ENCODE results near the gene SLC9A9. TPM values are rescaled to one million over a fixed set of nuclear protein-coding genes. Genes with fewer than 3 reads are reported as not detected.
A peak's percentile ranks its signal among the peaks of the same experiment; 100 is the strongest.
"Not testable (repeated sequence)": the region's sequence is repeated elsewhere in the genome, so short reads cannot be mapped to it uniquely, and the experiment has no call there.

Gene SLC9A9
- total RNA-seq, 2 donors from 2014 or later, result 4.3 to 5.2 TPM

DNA sequence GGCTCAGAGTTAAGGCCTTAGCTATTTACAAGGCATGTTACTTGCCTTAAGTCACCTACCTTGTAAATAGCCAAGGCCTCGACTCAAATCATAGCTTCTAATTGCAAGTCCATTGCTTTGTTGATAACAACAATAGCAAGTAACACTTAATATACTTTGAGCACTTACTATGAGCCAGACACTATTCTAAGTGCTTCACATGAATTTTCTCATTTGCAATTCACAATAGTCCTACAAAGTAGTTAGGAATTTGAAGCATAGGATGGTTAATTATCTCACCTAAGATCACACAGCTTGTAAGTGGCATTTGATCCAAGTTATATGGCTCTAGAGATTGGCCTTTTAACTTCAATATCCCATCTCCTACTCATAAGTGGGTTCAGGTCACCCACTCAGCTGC lies 28.4 kb downstream of the SLC9A9 start:
- Mint-ChIP-seq H3K27me3 (ENCODE audit: low read depth) (no peaks in the 10 kb centered on the region), H3K4me1 (ENCODE audit: low read depth) (peaks cover 14% of the 10 kb centered on the region), H3K4me3 (no peak overlapping the region), H3K36me3 (ENCODE audit: insufficient read depth in 2 of 2) (peaks cover 0 to 2% of the 10 kb centered on the region in 2 donors), H3K27ac (no peak overlapping the region), H3K9me3 (no peaks in the 10 kb centered on the region)
- no peak for ATAC-seq (replicated peaks in 1 of 2)
- no peak for DNase-seq

DNA sequence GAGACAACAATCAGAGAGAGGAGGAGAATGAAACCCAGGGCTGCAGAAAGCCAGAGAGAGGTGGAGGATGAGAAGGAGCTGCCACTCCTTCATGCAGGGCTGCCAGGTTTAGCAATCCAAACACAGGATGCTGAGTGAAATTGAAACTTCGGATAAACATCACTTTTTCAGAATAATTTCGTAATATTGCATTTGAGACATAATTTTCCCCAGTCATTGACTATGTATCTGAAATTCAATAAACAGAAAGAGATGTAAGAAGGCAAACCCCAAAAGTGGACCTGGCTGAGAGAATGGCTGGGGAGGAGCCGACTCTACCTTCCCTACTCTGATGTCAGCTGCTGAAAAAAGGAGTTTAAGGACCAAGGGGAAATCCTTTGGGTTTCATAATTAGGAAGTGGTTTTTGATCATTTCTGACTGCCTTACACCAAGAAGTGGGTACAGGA lies 33.8 kb downstream of the SLC9A9 start:
- DNase-seq, result no peak
- peak; percentile 75 to 76 for ATAC-seq (replicated peaks in 1 of 2)
- no peaks in the 10 kb centered on the region for H3K27me3 Mint-ChIP-seq (ENCODE audit: low read depth)
- H3K9me3 Mint-ChIP-seq, result no peaks in the 10 kb centered on the region
- peaks cover 1 to 2% of the 10 kb centered on the region in 2 donors for H3K36me3 Mint-ChIP-seq (ENCODE audit: insufficient read depth in 2 of 2)
- peaks cover 16% of the 10 kb centered on the region for H3K4me1 Mint-ChIP-seq (ENCODE audit: low read depth)
- H3K27ac Mint-ChIP-seq, result peak overlapping the region; percentile 47
- peak overlapping the region; percentile 46 to 48 for H3K4me3 Mint-ChIP-seq

DNA sequence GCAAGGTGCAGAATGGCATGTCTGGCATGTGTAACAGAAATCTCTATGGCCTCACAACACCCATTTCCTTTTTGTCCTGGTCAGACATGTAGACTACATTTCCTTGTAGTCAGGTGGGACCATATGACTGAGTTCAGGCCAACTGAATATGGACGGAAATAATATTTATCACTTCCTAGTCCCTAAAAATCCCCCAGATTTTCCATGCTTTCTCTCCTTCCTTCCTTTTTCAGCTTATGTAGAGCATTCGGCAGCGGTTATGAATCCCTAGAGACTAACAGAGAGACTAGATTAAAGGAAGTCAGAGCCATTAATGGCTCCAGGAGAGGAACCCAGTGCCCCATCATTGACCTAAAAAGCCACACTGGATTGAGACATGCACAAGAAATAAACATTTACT lies 35.8 kb downstream of the SLC9A9 start:
- no peak overlapping the region for H3K4me3 Mint-ChIP-seq
- no peak overlapping the region for H3K27ac Mint-ChIP-seq
- DNase-seq, result no peak
- peaks cover 27% of the 10 kb centered on the region for H3K4me1 Mint-ChIP-seq (ENCODE audit: low read depth)
- H3K27me3 Mint-ChIP-seq (ENCODE audit: low read depth), result no peaks in the 10 kb centered on the region
- no peaks in the 10 kb centered on the region for H3K9me3 Mint-ChIP-seq
- peaks cover under 1 to 1% of the 10 kb centered on the region in 2 donors for H3K36me3 Mint-ChIP-seq (ENCODE audit: insufficient read depth in 2 of 2)
- ATAC-seq (replicated peaks in 1 of 2), result no peak

DNA sequence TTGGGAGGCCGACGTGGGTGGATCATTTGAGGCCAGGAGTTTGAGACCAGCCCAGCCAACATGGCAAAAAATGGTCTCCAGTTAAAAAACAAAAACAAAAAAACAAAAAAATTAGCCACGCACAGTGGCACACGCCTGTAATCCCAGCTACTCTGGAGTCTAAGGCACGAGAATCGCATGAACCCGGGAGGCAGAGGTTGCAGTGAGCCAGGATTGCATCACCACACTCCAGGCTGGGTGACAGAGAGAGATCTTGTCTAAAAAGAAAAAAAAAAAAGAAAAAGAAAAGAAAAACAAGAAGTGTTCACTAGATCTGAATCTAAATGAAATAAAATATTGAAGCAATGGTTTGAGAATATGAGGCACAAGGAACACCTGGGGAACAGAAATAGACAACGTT lies 36.7 kb downstream of the SLC9A9 start:
- Mint-ChIP-seq H3K36me3 (ENCODE audit: insufficient read depth in 2 of 2) (peaks cover 0 to 1% of the 10 kb centered on the region in 2 donors), H3K4me1 (ENCODE audit: low read depth) (peaks cover 28% of the 10 kb centered on the region), H3K27me3 (ENCODE audit: low read depth) (no peaks in the 10 kb centered on the region), H3K4me3 (no peak overlapping the region), H3K27ac (no peak overlapping the region), H3K9me3 (no peaks in the 10 kb centered on the region)
- DNase-seq (no peak), ATAC-seq (replicated peaks in 1 of 2) (no peak)

DNA sequence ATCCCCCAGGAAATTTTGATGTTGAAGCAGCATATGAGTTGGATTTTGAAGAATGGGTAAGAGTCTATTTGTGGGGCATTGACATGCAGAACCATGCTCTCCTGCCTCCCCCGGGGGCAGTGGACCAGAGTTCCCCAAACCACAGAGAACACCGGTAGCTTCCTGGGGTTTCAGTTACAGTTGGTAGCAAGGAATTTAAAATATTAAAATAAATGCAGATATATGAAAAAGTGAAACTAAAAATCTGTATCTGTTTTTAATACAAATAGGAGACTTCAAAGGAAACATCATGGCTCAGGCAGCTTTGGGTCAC lies 37.4 kb downstream of the SLC9A9 start:
- H3K27ac Mint-ChIP-seq, result no peak overlapping the region
- DNase-seq, result no peak
- ATAC-seq (replicated peaks in 1 of 2), result no peak
- peaks cover 0 to 1% of the 10 kb centered on the region in 2 donors for H3K36me3 Mint-ChIP-seq (ENCODE audit: insufficient read depth in 2 of 2)
- no peaks in the 10 kb centered on the region for H3K9me3 Mint-ChIP-seq
- H3K4me3 Mint-ChIP-seq, result no peak overlapping the region
- H3K27me3 Mint-ChIP-seq (ENCODE audit: low read depth), result no peaks in the 10 kb centered on the region
- peaks cover 28% of the 10 kb centered on the region for H3K4me1 Mint-ChIP-seq (ENCODE audit: low read depth)

DNA sequence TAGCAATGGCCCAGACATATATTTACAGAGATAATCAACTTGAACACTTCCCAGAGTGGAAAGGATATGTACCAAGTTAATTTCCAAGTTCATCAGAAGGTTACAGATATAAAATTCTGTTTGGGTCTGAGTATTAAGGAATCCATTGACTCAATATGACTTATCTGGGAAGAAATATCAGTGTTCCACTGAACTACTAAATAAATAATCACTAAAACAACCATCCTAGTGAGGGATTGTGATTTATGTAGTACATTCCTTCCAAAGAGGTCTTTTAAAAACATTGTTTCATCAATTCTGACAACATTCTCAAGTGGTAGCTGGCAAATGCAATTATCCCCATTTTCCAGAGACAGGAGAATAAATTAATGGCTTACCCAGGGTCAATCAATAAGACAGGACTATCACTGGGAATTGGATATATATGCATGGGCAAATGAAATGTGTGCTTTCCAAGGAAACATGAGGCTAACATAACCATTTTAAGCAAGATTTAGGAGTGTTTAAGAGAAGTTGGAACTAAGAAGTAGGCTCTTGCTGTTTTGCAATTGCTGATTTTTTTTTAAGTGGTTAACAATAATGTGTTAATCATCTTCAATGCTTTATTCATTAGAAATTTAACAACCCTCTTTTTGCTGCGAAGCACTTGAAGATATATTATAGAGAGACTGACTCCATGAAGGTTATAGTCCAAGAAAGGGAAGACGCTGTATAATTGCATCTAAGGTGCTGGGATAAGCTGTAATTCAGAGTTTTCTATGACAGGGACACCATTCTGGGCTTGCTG lies 37.9 kb downstream of the SLC9A9 start:
- no peaks in the 10 kb centered on the region for H3K9me3 Mint-ChIP-seq
- peaks cover 28% of the 10 kb centered on the region for H3K4me1 Mint-ChIP-seq (ENCODE audit: low read depth)
- DNase-seq (no peak), ATAC-seq (replicated peaks in 1 of 2) (no peak)
- peaks cover 0 to 1% of the 10 kb centered on the region in 2 donors for H3K36me3 Mint-ChIP-seq (ENCODE audit: insufficient read depth in 2 of 2)
- no peak overlapping the region for H3K27ac Mint-ChIP-seq
- no peak overlapping the region for H3K4me3 Mint-ChIP-seq
- no peaks in the 10 kb centered on the region for H3K27me3 Mint-ChIP-seq (ENCODE audit: low read depth)

DNA sequence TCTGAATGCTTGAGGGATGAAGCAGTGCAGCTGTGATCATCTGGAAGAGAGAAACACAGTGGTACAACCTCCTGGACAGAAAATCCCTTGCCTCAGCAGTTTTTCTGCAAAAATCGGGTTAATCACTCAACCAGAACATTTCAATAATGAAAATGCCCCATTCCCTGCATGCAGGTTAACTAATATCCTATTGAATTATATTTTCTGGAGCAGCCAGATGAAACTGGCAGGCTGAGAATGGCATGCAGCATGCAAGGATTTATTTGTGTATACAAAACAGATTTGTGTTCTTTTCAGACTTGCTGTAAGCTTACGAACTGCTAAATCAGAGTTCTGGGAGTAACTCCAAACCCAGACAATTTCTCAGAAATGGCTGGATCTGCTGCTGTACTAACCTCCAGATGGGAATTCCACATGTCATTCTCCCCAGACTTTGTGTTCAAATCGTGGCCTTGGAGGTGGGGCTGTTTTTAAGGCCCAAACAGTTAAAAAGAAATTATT lies 39.1 kb downstream of the SLC9A9 start:
- H3K36me3 Mint-ChIP-seq (ENCODE audit: insufficient read depth in 2 of 2), result peaks cover 0 to under 1% of the 10 kb centered on the region in 2 donors
- H3K9me3 Mint-ChIP-seq, result no peaks in the 10 kb centered on the region
- H3K27ac Mint-ChIP-seq, result no peak overlapping the region
- DNase-seq (no peak), ATAC-seq (replicated peaks in 1 of 2) (no peak)
- peaks cover 19% of the 10 kb centered on the region for H3K4me1 Mint-ChIP-seq (ENCODE audit: low read depth)
- H3K27me3 Mint-ChIP-seq (ENCODE audit: low read depth), result no peaks in the 10 kb centered on the region
- no peak overlapping the region for H3K4me3 Mint-ChIP-seq

DNA sequence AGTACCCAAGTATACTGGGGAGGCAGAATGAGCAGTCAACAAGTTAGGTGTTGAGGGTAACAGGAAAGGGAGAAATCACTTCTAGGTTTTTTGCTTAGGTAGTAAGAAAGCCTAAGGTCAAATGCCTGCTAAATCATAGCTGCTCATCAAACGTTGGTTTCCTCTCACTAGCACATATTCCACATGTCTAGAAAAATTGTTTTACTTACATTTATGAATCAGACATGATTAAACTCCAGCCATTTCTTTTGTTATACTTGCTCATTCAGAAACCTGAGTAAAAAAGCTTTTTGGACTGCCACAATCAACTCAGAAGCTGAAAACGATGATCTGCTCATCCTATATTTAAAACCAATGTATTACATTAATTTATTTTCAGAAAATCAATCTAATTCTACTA lies 40.2 kb downstream of the SLC9A9 start:
- H3K4me1 Mint-ChIP-seq (ENCODE audit: low read depth), result peaks cover 13% of the 10 kb centered on the region
- no peaks in the 10 kb centered on the region for H3K27me3 Mint-ChIP-seq (ENCODE audit: low read depth)
- DNase-seq, result no peak
- H3K27ac Mint-ChIP-seq, result no peak overlapping the region
- no peaks in the 10 kb centered on the region for H3K9me3 Mint-ChIP-seq
- no peak overlapping the region for H3K4me3 Mint-ChIP-seq
- H3K36me3 Mint-ChIP-seq (ENCODE audit: insufficient read depth in 2 of 2), result no peaks in the 10 kb centered on the region
- peak; percentile 25 to 86 for ATAC-seq (replicated peaks in 1 of 2)

DNA sequence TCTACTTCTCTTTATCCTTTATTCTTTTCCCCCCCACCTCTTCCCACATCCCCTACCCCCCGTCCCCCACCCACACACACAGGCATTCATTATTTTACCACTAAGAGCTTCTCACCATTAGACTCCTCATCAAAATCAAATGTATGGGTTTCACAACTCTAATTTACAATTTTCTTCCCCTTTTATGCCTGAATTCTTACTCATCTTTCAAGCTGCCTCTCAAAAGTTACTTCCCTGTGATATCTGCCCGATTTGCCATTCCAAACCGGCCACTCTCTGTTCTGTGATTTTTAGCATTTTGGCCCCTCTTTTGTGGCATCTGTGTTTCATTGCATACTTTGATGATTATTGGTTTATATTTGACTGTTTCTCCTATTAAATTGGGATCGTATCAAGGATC lies 42.2 kb downstream of the SLC9A9 start:
- H3K36me3 Mint-ChIP-seq (ENCODE audit: insufficient read depth in 2 of 2), result no peaks in the 10 kb centered on the region
- H3K27me3 Mint-ChIP-seq (ENCODE audit: low read depth), result no peaks in the 10 kb centered on the region
- no peak overlapping the region for H3K27ac Mint-ChIP-seq
- H3K9me3 Mint-ChIP-seq, result no peaks in the 10 kb centered on the region
- H3K4me3 Mint-ChIP-seq, result no peak overlapping the region
- DNase-seq, result no peak
- ATAC-seq (replicated peaks in 1 of 2), result no peak
- peaks cover 13% of the 10 kb centered on the region for H3K4me1 Mint-ChIP-seq (ENCODE audit: low read depth)

DNA sequence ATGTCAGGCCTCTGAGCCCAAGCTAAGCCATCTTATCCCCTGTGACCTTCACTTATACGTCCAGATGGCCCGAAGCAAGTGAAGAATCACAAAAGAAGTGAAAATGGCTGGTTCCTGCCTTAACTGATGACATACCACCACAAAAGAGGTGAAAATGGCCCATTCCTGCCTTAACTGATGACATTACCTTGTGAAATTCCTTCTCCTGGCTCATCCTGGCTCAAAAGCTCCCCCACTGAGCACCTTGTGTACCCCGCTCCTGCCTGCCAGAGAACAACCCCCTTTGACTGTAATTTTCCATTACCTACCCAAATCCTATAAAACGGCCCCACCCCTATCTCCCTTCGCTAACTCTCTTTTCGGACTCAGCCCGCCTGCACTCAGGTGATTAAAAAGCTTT lies 42.8 kb downstream of the SLC9A9 start:
- not testable (repeated sequence) for DNase-seq; H3K27me3 Mint-ChIP-seq (ENCODE audit: low read depth); H3K4me3 Mint-ChIP-seq; H3K36me3 Mint-ChIP-seq (ENCODE audit: insufficient read depth in 2 of 2); ATAC-seq (replicated peaks in 1 of 2); H3K27ac Mint-ChIP-seq; H3K9me3 Mint-ChIP-seq
- H3K4me1 Mint-ChIP-seq (ENCODE audit: low read depth), result peaks cover 13% of the 10 kb centered on the region

DNA sequence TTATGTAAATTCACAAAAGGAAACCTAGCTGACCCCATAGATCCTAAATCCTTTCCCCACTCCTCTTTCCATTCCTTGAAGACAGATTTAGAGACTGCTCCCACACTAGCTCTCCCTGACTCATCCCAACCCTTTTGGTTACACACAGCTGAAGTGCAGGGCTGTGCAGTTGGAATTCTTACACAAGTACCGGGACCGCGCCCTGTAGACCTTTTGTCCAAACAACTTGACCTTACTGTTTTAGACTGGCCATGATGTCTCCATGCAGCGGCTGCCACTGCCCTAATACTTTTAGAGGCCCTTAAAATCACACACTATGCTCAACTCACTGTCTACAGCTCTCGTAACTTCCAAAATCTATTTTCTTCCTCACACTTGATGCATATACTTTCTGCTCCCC lies 47.2 kb downstream of the SLC9A9 start:
- not testable (repeated sequence) for ATAC-seq (replicated peaks in 1 of 2); H3K36me3 Mint-ChIP-seq (ENCODE audit: insufficient read depth in 2 of 2); H3K4me3 Mint-ChIP-seq; H3K4me1 Mint-ChIP-seq (ENCODE audit: low read depth); H3K9me3 Mint-ChIP-seq; H3K27ac Mint-ChIP-seq; H3K27me3 Mint-ChIP-seq (ENCODE audit: low read depth); DNase-seq

DNA sequence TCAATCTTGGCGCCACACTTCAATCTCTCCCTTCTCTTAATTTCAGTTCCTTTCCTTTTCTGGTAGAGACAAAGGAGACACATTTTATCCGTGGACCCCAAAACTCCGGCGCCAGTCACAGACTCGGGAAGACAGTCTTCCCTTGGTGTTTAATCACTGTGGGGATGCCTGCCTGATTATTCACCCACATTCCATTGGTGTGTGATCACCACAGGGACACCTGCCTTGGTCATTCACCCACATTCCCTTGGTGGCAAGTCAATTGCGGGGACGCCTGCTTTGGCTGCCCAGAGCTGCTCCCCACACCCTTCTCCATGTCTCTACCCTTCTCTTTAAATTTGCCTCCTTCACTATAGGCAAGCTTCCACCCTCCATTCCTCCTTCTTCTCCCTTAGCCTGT lies 50.1 kb downstream of the SLC9A9 start:
- H3K27me3 Mint-ChIP-seq (ENCODE audit: low read depth); DNase-seq; H3K36me3 Mint-ChIP-seq (ENCODE audit: insufficient read depth in 2 of 2); H3K27ac Mint-ChIP-seq; ATAC-seq (replicated peaks in 1 of 2); H3K4me3 Mint-ChIP-seq; H3K9me3 Mint-ChIP-seq; H3K4me1 Mint-ChIP-seq (ENCODE audit: low read depth): not testable (repeated sequence)

DNA sequence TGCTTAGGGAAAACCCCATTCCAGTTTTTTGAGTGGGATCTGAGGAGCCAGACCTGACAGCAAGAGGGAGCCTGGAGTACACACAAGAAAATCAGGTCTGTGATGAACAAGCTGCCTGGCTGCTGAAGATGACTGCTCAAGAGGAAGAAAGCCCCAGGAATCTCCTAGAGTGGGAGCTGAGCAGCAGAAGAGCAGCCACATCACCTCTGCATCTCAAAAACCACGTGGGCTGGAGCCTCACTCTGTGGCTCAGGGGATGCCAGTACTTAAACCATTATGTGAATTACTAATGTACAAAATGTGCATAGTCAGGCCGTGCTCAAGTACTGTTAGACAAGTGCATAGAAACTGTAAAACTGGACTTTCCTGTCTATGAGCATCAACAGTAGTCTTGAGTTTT lies 52.4 kb downstream of the SLC9A9 start:
- no peaks in the 10 kb centered on the region for H3K27me3 Mint-ChIP-seq (ENCODE audit: low read depth)
- H3K27ac Mint-ChIP-seq, result no peak overlapping the region
- ATAC-seq (replicated peaks in 1 of 2) (no peak), DNase-seq (no peak)
- H3K9me3 Mint-ChIP-seq, result peaks cover 3 to 4% of the 10 kb centered on the region in 2 donors
- H3K4me3 Mint-ChIP-seq, result no peak overlapping the region
- peaks cover 0 to 5% of the 10 kb centered on the region in 2 donors for H3K36me3 Mint-ChIP-seq (ENCODE audit: insufficient read depth in 2 of 2)
- H3K4me1 Mint-ChIP-seq (ENCODE audit: low read depth), result peaks cover 4% of the 10 kb centered on the region
